GM10266 (cell line): ENCODE results near the gene LASP1.
"Not testable (repeated sequence)": the region's sequence is repeated elsewhere in the genome, so short reads cannot be mapped to it uniquely, and the experiment has no call there.

Experiments
- DNase-seq: peaks from one replicate; pipeline ENCODE4 v3.0.0; 2012; ENCODE audit errors: extremely low spot score
- TF ChIP-seq, protein P1 (sequence below): IDR thresholded peaks from 2 replicates; pipeline ENCODE4 v1.5.1; 2012; ENCODE audit warnings: mild to moderate bottlenecking, low read depth; ENCODE audit not compliant: control insufficient read depth, insufficient read depth; ENCODE audit errors: missing control alignments

LASP1 gene

DNA sequence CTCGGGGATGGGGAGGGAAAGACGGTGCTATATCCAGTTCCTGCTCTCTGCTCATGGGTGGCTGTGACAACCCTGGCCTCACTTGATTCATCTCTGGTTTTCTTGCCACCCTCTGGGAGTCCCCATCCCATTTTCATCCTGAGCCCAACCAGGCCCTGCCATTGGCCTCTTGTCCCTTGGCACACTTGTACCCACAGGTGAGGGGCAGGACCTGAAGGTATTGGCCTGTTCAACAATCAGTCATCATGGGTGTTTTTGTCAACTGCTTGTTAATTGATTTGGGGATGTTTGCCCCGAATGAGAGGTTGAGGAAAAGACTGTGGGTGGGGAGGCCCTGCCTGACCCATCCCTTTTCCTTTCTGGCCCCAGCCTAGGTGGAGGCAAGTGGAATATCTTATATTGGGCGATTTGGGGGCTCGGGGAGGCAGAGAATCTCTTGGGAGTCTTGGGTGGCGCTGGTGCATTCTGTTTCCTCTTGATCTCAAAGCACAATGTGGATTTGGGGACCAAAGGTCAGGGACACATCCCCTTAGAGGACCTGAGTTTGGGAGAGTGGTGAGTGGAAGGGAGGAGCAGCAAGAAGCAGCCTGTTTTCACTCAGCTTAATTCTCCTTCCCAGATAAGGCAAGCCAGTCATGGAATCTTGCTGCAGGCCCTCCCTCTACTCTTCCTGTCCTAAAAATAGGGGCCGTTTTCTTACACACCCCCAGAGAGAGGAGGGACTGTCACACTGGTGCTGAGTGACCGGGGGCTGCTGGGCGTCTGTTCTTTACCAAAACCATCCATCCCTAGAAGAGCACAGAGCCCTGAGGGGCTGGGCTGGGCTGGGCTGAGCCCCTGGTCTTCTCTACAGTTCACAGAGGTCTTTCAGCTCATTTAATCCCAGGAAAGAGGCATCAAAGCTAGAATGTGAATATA is 50.8 kb downstream of the LASP1 start:
- DNase-seq, result no peak
- TF ChIP-seq, protein P1, sequence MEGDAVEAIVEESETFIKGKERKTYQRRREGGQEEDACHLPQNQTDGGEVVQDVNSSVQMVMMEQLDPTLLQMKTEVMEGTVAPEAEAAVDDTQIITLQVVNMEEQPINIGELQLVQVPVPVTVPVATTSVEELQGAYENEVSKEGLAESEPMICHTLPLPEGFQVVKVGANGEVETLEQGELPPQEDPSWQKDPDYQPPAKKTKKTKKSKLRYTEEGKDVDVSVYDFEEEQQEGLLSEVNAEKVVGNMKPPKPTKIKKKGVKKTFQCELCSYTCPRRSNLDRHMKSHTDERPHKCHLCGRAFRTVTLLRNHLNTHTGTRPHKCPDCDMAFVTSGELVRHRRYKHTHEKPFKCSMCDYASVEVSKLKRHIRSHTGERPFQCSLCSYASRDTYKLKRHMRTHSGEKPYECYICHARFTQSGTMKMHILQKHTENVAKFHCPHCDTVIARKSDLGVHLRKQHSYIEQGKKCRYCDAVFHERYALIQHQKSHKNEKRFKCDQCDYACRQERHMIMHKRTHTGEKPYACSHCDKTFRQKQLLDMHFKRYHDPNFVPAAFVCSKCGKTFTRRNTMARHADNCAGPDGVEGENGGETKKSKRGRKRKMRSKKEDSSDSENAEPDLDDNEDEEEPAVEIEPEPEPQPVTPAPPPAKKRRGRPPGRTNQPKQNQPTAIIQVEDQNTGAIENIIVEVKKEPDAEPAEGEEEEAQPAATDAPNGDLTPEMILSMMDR, result no peak

DNA sequence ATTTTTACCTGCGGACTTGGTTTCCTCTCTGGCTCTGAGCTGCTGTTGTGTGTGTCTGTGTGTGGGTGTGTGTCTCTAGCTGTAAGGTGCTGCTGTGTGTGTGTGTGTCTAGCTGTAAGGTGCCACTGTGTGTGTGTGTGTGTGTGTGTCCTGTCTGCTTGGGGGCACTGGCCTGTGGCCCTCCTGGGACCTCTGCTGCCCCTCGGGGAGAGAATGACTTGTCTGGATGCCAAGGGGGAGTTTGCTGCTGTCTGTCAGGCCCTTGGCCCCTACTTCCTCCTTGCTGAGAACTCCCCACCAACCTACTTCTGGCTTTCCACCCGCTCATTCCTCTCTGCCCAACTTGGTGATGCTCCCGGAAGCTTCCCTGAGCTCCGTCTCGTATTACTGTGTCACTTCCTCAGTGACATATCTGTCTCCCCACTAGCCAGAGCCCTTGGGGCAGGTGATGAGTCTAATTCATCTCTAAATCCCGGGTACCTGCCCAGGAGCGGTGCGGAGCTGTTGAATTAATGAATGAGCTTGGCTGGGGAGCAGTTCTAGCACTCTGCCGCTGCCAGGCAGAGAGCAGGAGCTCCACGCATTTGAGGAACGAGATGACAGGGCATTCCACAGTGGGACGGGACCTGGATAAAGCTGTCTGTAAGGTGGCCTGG is 52.0 kb downstream of the LASP1 start:
- TF ChIP-seq, protein P1, result no peak
- no peak for DNase-seq

DNA sequence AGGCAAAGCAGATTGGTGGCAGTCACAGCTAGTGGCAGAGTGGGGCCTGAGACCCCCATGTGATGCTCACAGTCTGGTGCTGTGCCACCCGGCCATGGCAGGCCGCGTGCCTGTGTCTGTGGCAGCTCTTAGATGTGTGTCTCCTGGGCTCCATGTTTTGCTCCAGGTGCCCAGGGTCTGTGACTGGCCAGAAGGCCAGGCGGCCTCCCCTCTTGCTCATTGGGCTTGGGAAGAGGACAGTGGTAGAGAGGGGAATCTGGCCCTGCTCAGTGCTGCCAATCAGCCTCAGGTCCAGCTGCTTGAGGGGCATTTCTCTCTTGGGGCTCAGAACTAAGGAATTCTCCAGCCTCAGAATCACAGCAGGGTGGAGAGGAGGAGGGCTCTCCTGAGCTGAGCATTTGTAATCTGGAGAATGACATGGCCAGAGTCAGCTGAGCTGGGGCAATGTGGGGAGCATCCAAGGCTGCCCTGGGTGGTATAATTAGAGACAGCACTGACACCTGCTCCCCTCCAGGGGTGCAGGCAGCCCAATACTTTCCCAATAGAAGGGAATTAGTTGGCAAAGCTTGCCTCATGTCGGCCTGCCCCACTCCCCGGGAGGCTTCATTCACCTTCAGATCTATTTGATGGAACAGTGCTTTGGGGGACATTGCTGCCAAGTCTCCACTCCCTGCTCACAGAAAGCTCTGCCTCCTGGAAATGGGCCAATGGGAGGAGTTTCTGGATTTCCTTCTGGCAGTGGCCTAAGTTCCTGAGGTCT is 52.9 kb downstream of the LASP1 start:
- TF ChIP-seq, protein P1, result no peak
- no peak for DNase-seq

DNA sequence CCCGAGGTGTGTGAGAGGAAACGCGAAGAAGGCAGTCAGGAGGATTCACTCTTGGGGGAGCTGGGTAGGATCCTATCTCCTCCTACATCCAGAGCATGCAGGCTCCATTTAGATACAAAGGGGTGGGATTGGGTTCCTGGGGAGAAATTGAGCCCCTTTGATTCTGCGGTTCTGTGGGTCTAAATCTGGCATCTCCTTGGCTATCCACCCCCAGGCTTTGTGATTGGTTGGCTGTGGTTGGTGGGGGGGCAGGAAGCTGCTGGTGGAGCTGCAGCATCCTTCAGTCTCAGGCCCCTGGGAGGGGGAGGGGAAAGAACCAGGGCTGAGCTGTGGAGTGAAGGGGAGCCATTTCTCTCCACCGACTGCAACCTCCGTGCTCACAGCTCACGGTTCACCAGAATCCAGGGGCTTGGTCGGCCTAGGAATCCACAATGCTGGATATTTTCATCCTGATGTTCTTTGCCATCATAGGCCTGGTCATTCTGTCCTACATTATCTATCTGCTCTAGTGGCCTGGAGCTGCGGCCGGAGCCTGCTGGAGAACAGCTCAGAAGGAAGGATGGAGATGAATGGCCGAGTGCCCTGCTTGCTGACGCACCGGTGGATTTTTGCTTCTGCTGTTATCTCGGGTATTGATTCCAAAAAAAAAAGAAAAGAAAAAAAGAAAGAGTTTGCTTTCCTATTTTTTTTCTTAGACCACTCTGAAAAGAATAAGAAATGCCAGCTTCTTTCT is 55.6 kb downstream of the LASP1 start, which contains the start of gene LASP1NB:
LASP1NB (plus strand) TSS at position 352 of the 733 bp plus-strand sequence.
- DNase-seq, result no peak
- TF ChIP-seq, protein P1, result no peak

DNA sequence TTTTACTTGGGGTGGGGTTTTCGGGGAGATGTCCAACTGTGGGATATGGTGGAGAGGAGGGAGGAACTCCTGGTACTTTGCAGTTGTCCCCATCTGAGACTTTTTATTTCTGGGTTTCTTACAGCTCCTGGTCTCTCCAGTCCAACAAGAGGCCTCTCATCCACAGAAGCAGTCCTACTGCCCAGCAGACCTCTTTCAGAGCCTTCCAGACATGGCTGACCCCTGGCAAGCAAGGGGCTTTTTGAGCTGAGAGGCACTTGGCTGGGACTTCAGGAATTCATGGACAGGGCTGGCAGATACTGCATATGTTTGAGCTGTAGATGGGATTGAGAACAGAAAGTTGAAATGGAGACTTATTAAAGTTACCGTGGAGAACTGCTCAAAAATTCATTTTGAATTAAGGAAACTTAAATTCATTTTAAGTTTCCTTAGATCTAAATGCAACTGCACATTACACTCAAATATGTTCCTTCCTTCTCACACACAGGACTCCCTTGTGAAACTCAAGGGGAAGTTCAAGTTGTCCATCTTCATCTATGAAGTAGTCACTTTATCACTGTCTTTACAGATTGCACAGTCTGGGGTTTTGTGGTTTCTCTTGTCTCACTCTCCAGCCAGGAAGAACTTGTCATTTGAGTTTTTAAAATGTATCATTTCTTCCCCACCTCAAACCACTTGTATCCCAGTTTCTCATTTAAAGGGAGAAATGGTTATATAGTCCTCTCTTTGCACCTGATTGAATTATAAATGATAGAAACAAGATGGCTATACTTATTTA is 56.6 kb downstream of the LASP1 start:
- DNase-seq, result peak; percentile 62
- TF ChIP-seq, protein P1, result no peak

DNA sequence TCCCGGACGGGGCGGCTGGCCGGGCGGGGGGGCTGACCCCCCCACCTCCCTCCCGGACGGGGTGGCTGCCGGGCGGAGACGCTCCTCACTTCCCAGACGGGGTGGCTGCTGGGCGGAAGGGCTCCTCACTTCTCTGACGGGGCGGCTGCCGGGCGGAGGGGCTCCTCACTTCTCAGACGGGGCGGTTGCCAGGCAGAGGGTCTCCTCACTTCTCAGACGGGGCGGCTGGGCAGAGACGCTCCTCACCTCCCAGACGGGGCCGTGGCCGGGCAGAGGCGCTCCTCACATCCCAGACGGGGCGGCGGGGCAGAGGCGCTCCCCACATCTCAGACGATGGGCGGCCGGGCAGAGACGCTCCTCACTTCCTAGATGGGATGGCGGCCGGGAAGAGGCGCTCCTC is 60.9 kb downstream of the LASP1 start:
- DNase-seq, result not testable (repeated sequence)

DNA sequence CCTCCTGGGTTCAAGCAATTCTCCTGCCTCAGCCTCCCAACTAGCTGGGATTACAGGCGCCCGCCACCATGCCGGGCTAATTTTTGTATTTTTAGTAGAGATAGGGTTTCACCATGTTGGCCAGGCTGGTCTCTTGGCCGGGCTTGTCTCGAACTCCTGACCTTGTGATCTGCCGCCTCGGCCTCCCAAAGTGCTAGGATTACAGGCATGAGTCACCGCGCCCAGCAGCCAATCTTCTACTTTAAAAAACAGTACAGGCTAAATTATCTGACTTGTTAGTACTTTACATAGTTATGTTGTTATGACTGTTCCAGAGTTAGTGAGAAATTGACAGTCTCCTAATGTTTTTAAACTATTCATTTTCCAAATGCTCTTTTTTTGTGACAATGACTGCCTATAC is 64.1 kb downstream of the LASP1 start:
- DNase-seq, result not testable (repeated sequence)
